AG08395 (cell line): Measurements from ENCODE around the gene COPS3.

Experiments
- DNase-seq: peaks from one replicate; pipeline ENCODE4 v3.0.0; 2012; ENCODE audit warnings: mixed read lengths, low spot score

COPS3 gene

GRCh38 chr17:17216236-17216635 lies 64.8 kb downstream of the COPS3 start:
- no peak for DNase-seq

GRCh38 chr17:17215575-17215974 lies 65.5 kb downstream of the COPS3 start:
- no peak for DNase-seq

GRCh38 chr17:17214646-17215436 lies 66.2 kb downstream of the COPS3 start:
- no peak for DNase-seq

DNA sequence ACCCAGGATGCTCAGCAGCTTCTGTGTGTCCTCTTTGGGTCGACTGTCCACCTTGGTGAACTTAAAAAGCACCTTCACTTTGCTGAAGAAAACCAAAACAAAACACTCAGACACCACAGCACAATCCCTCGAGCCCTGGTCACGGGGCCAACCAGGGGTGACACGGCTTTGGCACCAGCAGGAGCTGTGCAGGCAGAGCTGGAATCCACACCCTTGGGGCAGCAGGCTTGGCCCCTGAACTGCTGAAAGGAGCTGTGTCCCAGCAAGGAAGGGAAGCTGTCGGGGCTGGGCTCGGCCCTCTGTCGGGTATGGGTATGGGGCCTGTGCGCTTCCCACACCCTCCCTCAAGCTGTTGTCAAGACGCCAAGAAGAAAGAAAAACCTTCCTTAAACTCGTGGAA lies 67.3 kb downstream of the COPS3 start:
- no peak for DNase-seq

DNA sequence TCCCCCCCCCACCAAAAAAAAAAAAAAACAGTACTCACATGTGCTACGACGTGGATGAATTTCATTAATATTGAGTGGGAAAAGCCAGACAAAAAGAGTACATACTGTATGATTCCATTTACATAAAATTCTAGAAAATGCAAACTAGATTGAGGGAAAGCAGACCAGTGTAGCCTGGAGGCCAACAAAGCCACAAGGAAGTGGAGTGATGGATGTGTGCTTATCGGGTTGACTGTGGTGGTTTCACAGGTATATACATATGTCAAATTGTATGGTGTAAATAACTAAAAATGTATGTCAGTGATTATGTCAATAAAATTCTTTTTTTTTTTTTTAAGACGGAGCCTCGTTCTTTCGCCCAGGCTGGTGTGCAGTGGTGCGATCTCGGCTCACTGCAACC lies 73.0 kb downstream of the COPS3 start:
- no peak for DNase-seq

- no peak for DNase-seq
These were observed 74.1 kb downstream of the COPS3 start for GRCh38 chr17:17206913-17207335.

DNA sequence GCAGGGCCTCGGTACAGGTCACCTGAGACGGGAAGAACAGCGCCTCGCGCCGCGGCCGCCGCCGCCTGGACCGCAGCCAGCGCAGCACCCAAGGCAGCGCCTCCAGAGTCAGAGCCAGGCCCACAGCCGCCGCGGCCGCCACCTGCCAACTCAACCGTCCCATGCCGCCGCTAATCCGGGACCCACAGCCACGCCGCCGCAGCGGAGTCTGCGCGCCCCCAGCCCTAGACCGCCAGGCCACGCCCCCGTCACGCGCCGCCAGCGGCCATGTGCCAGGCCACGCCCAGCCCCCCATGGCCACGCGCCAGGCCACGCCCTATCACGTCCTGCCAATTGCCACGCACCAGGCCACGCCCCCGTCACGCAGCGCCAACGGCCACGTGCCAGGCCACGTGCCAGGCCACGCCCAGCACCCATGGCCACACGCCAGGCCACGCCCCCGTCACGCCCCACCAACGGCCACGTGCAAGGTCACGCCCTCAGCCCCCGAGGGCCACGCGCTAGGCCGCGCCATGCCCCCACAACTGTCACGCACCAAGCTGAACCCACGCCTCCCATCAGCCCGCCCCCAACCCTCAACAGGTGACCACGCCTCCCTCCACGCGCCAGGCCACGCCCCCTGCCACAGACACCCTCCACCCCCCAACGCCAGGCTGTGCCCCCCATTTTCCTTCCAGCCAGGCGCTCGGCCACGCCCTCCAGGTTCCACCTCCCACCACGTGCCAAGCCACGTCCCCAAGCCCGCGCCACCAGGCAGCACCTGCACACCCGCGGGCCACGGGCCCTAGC lies 74.7 kb downstream of the COPS3 start, which contains the start of gene PLD6:
Gene PLD6 (minus strand): TSS at position 210 of the 789 bp plus-strand sequence. CDS start 47 bp downstream, at position 163.
- DNase-seq = peak; percentile 75

DNA sequence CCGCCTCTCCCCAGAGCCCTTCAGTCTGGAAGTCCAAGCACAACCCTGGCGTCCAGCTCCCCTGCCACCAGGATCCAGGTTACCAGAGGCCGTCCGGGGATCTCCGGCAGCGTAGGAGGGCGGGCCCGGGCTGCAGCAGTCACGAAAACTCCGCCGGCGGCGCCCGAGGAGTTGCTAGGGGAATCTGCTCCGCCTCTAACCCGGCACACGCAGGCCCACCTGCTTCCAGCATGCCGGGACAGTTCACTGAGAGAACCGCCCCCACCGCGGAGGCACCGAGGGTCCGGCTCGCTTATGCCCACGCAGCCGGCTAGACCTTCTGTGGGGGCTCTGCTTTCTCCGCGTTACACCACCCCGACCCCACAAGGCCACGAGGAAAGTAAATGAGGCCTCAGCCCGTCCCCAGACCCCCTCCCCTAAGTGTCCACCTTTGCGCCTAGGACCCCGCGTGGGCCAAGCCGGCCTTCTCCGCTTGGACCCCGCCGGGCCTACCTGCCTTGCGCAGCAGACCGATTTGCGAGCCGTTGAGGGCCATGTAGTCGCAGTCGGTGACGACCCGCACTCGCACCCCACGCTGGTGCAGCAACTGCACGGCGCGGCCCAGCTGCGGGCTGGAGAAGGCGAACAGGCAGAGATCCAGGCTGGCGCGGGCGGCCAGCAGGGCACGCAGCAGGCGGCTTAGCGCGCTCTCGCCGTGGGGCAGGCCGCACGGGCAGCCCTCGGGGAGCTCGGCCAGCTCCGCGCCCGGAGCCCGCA lies 75.5 kb downstream of the COPS3 start:
- peak; percentile 75 for DNase-seq

DNA sequence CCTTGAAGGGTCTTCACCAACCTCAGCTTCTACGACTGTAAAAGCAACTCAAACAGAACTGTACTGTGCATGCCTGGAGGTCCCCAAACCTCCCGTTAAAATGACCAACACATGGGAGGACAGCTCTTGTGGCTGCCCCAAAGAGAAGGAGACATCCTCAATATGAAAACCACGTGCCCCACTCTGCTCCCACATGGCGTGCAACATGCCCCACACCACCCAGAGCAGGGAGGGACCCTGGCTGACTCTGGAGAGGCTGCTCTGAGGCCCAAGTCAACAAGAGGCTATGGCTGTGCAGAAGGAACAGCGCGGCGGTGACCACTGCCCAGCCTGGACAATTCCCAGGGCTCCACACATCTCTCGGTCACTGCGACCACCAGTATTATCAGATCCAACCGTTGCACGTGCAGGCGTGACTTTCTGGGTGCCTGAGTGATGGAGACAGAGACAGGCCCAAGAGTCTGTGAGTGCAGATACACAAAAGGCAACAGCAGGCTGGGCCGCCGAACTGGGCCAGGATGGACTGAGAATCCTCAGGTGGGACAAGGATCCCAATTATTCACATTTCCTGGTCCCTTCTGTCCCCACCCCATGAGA lies 76.3 kb downstream of the COPS3 start:
- no peak for DNase-seq

GRCh38 chr17:17204041-17204591 lies 76.9 kb downstream of the COPS3 start:
- no peak for DNase-seq

- no peak for DNase-seq
These were observed 77.8 kb downstream of the COPS3 start for GRCh38 chr17:17203173-17203730.

DNA sequence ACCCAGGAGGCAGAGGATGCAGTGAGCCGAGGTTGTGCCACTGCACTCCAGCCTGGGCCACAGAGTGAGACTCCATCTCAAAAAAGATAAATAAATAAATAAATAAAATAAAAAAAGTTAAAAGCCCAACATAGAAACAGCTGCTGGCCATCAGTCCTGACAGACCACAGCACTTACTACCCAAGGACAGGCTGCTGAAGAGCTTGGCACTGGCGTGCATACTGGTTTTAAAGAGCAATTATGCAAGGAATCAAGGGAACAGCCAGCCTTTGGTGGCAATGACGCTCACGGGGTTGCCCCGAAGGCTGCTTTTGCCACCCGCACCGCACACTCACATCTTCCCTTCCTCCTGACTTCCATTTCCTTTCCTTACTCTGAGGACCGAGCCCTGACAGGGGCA lies 79.1 kb downstream of the COPS3 start:
- DNase-seq = no peak

- DNase-seq = no peak
These were observed 79.8 kb downstream of the COPS3 start for GRCh38 chr17:17201271-17201670.

GRCh38 chr17:17200831-17201230 lies 80.2 kb downstream of the COPS3 start:
- DNase-seq = no peak

DNA sequence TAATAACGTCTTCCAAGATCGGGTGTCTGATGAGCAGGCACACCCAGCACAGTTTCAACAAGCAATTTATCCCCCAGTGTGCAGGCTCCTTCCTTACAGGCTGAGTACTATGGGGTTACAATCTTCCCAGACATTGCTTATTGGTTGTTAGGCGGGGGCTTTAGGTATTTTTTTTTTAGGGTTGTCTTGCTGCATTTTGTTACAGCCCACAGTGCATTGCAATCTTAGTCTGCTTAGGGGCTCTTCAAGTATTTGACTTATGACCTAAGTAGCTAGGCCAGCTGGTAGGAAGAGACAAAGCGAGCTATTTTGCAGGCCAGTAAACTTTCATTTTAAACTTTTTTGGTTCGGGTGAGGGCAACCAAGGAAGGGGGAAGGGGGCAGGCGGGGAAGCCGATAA lies 80.7 kb downstream of the COPS3 start:
- no peak for DNase-seq

GRCh38 chr17:17198281-17198680 lies 82.8 kb downstream of the COPS3 start:
- DNase-seq = no peak

- DNase-seq = no peak
These were observed 84.3 kb downstream of the COPS3 start for GRCh38 chr17:17196776-17197175.
